Endothelial cell of umbilical vein (primary cell): Measurements from ENCODE around the gene CAMTA1. TPM values are rescaled to one million over a fixed set of nuclear protein-coding genes. Genes with fewer than 3 reads are reported as not detected.

ENCODE experiments used
- BruUV-seq: library from RNA; stranded (reverse); fragments of 400-500 nt; replicated peaks from 2 replicates; lab custom pipeline; 2021; lab: Mats Ljungman, UMichigan
- CTCF ChIA-PET: fragments of 300-600, 350-600 bp; sonication (Branson Sonifier 250); formaldehyde crosslinking; loops from one replicate; lab custom pipeline; 2021; ENCODE audit warnings: antibody characterized with exemption, inconsistent platforms; lab: Charles Lee
- POLR2A ChIA-PET: fragments of 300-600, 350-600 bp; sonication (Branson Sonifier 250); formaldehyde crosslinking; loops from one replicate; lab custom pipeline; 2021; ENCODE audit warnings: antibody characterized with exemption, inconsistent platforms; lab: Charles Lee
- DNase-seq: peaks from one replicate; pipeline ENCODE4 v3.0.0-alpha.2; 2011; ENCODE audit warnings: low read depth, low spot score
- FAIRE-seq: peaks from 2 replicates; lab custom pipeline; 2011; peaks lifted over from hg19 to GRCh38; lab: Jason Lieb, UNC
- H2AFZ ChIP-seq: 2 replicates; pipeline ENCODE4 v1.6.0; 2012; ENCODE audit warnings: low read depth, low read length, control low read depth, inconsistent platforms
- H3K27ac ChIP-seq: 2 replicates; pipeline ENCODE4 v1.5.1; 2011; ENCODE audit warnings: low read depth, mild to moderate bottlenecking, control low read depth, low read length, moderate library complexity; ENCODE audit not compliant: insufficient read depth
- H3K27me3 ChIP-seq, 2 experiments: 2 replicates each; pipeline versions ENCODE4 v1.6.0 to v1.6.1; 2011; ENCODE audit warnings: low read length in 2 of 2, mixed read lengths in 1 of 2; ENCODE audit not compliant: control insufficient read depth in 2 of 2, insufficient read depth in 2 of 2
- H3K36me3 ChIP-seq, 2 experiments: 2 replicates in 1 of 2; 3 replicates in 1 of 2; pipeline ENCODE4 v1.5.1; 2011; ENCODE audit warnings: low read length in 2 of 2, mild to moderate bottlenecking in 1 of 2, moderate library complexity in 1 of 2; ENCODE audit not compliant: control insufficient read depth in 2 of 2, insufficient read depth in 2 of 2; ENCODE audit errors: extremely low read depth in 1 of 2
- H3K4me1 ChIP-seq: 3 replicates; pipeline ENCODE4 v1.5.1; 2011; ENCODE audit warnings: mild to moderate bottlenecking, low read length; ENCODE audit not compliant: control insufficient read depth, insufficient read depth; ENCODE audit errors: extremely low read depth
- H3K4me2 ChIP-seq: 2 replicates; pipeline ENCODE4 v1.6.1; 2011; ENCODE audit warnings: low read length, control low read depth, mixed read lengths; ENCODE audit not compliant: insufficient read depth
- H3K4me3 ChIP-seq, 3 experiments: fragments of 200-600 bp in 1 of 3; sonication (generic), shearing (Covaris generic) in 1 of 3; replicated peaks in 1 of 3; 2 replicates each; pipeline ENCODE4 v1.5.1; 2011 to 2016; ENCODE audit warnings: control low read depth in 3 of 3, low read length in 3 of 3, mild to moderate bottlenecking in 2 of 3, inconsistent platforms in 1 of 3, low read depth in 1 of 3, moderate library complexity in 1 of 3; ENCODE audit not compliant: insufficient read depth in 1 of 3
- H3K79me2 ChIP-seq: 2 replicates; pipeline ENCODE4 v1.6.0; 2012; ENCODE audit warnings: low read length, inconsistent platforms; ENCODE audit not compliant: control insufficient read depth, insufficient read depth
- H3K9ac ChIP-seq: replicated peaks from 2 replicates; pipeline ENCODE3; 2011; ENCODE audit warnings: low read length, control low read depth; ENCODE audit not compliant: insufficient read depth; ENCODE audit errors: extremely low read depth
- H3K9me1 ChIP-seq: replicated peaks from 3 replicates; pipeline ENCODE4 v1.6.0; 2011; ENCODE audit warnings: mild to moderate bottlenecking, low read length; ENCODE audit not compliant: control insufficient read depth, insufficient read depth; ENCODE audit errors: extremely low read depth
- H3K9me3 ChIP-seq: replicated peaks from 2 replicates; pipeline ENCODE4 v1.5.1; 2012; ENCODE audit warnings: low read length, inconsistent platforms; ENCODE audit not compliant: control insufficient read depth, insufficient read depth
- H4K20me1 ChIP-seq: replicated peaks from 2 replicates; pipeline ENCODE3; 2011; ENCODE audit warnings: mild to moderate bottlenecking, low read length; ENCODE audit not compliant: control insufficient read depth, insufficient read depth; ENCODE audit errors: extremely low read depth
- CTCF ChIP-seq, 2 donors: IDR thresholded peaks; 1 replicate in 1 of 2; 2 replicates in 1 of 2; pipeline ENCODE4 v1.5.1; 2011; ENCODE audit warnings: low read length in 2 of 2, mild to moderate bottlenecking in 2 of 2, moderate library complexity in 2 of 2, control low read depth in 1 of 2, inconsistent platforms in 1 of 2, low read depth in 1 of 2; ENCODE audit not compliant: insufficient read depth in 1 of 2; ENCODE audit errors: extremely low read depth in 1 of 2
- JUN ChIP-seq: IDR thresholded peaks from 2 replicates; pipeline ENCODE4 v1.6.1; 2011; ENCODE audit warnings: borderline replicate concordance, low read depth; ENCODE audit not compliant: insufficient read length, insufficient read depth
- MYC ChIP-seq: IDR thresholded peaks from one replicate; pipeline ENCODE4 v1.6.1; 2011; ENCODE audit warnings: mild to moderate bottlenecking, low read depth, low read length
- POLR2AphosphoS5 ChIP-seq: IDR thresholded peaks from 2 replicates; pipeline ENCODE4 v1.6.1; 2012; ENCODE audit warnings: low read depth, mild to moderate bottlenecking, control low read depth, low read length, moderate library complexity; ENCODE audit not compliant: insufficient read depth
- dilution Hi-C: fragments of 300-500 bp; cut with MboI; formaldehyde crosslinking; loops from one replicate; pipeline ENCODE4 v1.15.0; 2019; ENCODE audit warnings: low sequenced_read_pairs; ENCODE audit not compliant: extremely low pct_ligation_motif_present
- intact Hi-C: fragments of 100-400 bp; cut with micrococcal nuclease; formaldehyde crosslinking; loops from one replicate; pipeline ENCODE4 v1.10.0; 2022
- polyA plus RNA-seq, 4 experiments: library from polyadenylated mRNA; depleted of rRNA in 3 of 4; stranded (reverse) in 3 of 4; unstranded in 1 of 4; fragments of >200 nt; gene quantifications; 2 replicates each; pipeline versions ENCODE4 v1.2.1 to v1.2.3, GENCODE V29; 2011 to 2012; ENCODE audit warnings: missing spikeins in 1 of 4
- total RNA-seq: library from RNA; stranded (reverse); gene quantifications from 2 replicates; pipeline ENCODE4 v1.2.3, GENCODE V29; 2021

The CAMTA1 gene
- total and polyA plus RNA-seq, 2 donors (not counting 3 experiments of a cell fraction or from before 2014, with no cell fraction given), result 50.8 to 92.7 TPM

GRCh38 chr1:6979003-6979613 is 193.9 kb downstream of the CAMTA1 start:
- H3K4me3 ChIP-seq, result no peak overlapping the region

More at GRCh38 chr1:6979003-6979613, 193.9 kb downstream of the CAMTA1 start:
- dilution Hi-C loops, result no loop called here
- no peaks in the 10 kb centered on the region for H3K79me2 ChIP-seq
- no peaks in the 10 kb centered on the region for H3K9me1 ChIP-seq
- H3K9me3 ChIP-seq, result no peaks in the 10 kb centered on the region
- H4K20me1 ChIP-seq, result no peaks in the 10 kb centered on the region
- BruUV-seq, result no TSS peak
- H3K36me3 ChIP-seq, result no peaks in the 10 kb centered on the region
- no peaks in the 10 kb centered on the region for H3K27me3 ChIP-seq
- H3K4me1 ChIP-seq, result no peaks in the 10 kb centered on the region
- intact Hi-C loops, result no loop called here
- ChIA-PET CTCF (no interaction called here), POLR2A (no interaction called here)
- no peak overlapping the region for H3K27ac ChIP-seq
- TF ChIP-seq MYC, result no peak
- TF ChIP-seq CTCF (IDR thresholded peaks at IDR 0.05; ENCODE audit: extremely low read depth in 1 of 2, insufficient read depth in 1 of 2, low read depth in 1 of 2, low read length in 2 of 2), result no peak
- TF ChIP-seq POLR2AphosphoS5, result no peak
- no peak for TF ChIP-seq JUN
- H2AFZ ChIP-seq, result no peak overlapping the region
- no peak for FAIRE-seq
- DNase-seq, result no peak
- H3K9ac ChIP-seq, result no peak overlapping the region
- no peak overlapping the region for H3K4me2 ChIP-seq
